ENCODE results near the gene CCDC93.

Gene CCDC93, protein sequence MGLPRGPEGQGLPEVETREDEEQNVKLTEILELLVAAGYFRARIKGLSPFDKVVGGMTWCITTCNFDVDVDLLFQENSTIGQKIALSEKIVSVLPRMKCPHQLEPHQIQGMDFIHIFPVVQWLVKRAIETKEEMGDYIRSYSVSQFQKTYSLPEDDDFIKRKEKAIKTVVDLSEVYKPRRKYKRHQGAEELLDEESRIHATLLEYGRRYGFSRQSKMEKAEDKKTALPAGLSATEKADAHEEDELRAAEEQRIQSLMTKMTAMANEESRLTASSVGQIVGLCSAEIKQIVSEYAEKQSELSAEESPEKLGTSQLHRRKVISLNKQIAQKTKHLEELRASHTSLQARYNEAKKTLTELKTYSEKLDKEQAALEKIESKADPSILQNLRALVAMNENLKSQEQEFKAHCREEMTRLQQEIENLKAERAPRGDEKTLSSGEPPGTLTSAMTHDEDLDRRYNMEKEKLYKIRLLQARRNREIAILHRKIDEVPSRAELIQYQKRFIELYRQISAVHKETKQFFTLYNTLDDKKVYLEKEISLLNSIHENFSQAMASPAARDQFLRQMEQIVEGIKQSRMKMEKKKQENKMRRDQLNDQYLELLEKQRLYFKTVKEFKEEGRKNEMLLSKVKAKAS

DNA sequence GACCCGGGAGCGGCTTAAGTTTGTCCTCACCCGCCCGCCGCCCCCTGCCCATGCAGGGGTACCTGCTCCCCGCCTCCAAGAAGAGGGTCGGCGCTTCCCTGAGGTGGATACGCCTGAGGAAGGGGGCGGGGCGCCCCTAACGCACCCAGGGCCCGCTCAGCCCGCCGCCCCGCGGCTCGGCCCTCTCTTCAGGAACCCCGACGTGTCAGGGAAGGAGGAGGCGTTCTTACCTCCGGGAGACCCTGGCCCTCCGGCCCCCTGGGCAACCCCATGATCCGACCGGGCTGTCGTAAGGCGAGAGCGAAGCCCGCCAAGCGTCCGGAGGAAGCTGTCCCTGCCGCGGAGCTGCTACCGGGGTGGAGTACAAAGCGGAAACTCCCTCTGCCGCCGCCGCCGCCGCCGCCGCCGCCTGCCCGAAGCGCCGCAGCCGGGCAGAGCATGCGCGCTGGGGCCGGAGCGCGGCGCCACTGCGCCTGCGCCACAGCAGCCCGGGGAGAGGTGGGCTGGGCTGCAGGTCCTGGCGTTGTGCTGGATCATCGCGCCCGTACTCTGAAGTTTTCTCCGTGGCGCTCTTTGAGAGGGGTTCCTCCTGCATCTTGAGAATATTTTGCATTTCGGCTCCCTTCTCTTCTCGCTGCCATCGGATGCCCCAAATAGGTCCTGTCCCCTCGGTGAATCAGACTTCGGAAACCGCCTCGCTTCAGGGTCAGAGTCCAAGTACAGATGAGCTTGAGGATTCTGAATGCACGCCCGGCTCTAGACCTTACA, at the start of gene CCDC93:
CCDC93 (minus strand) TSS at position 347 of the 768 bp plus-strand sequence; CDS start at position 272, 75 bp downstream.
- DNase-seq (ENCODE audit: extremely low read depth in 1 of 2, low read depth in 1 of 2): peak; percentile 53 to 79

DNA sequence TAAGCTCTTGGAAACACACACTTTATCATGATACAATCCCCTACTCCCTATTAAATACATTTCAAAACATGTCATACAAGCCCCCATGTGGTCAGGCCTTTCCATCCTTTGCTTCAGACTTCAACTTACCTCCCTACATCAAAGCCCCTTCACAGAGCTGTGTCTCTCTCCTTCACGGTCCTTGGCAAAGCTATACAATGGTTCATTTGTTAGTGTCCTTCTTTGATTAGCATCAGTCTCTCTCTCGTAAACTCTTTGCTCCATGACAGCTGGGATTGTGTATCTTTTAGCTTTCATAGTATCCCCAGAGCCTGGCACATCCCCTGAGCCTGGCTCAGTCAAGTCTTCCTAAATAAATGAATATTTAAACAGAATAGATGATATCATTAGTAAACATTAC, 48.8 kb upstream of the CCDC93 start:
- no peak for DNase-seq (ENCODE audit: extremely low read depth in 1 of 2, low read depth in 1 of 2)

DNA sequence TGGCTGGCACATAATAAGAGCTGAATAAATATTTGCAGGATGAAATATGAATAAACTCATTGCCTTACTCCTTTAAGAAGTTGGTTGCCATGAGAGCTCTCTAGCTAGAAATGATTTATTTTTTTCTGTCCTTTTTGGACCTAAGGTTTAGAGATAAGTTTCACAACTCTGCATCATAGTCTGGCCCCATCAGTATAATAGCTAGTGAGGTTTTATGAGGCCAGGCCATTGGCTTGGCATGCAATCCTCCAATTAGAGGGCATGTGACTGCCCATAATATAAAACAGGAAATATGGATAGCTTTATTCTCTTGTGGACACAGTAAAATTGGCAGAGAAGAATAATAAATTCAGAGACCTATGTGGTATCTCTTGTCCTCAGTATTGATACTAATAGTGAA, 48.2 kb upstream of the CCDC93 start:
- no peak for DNase-seq (ENCODE audit: extremely low read depth in 1 of 2, low read depth in 1 of 2)

DNA sequence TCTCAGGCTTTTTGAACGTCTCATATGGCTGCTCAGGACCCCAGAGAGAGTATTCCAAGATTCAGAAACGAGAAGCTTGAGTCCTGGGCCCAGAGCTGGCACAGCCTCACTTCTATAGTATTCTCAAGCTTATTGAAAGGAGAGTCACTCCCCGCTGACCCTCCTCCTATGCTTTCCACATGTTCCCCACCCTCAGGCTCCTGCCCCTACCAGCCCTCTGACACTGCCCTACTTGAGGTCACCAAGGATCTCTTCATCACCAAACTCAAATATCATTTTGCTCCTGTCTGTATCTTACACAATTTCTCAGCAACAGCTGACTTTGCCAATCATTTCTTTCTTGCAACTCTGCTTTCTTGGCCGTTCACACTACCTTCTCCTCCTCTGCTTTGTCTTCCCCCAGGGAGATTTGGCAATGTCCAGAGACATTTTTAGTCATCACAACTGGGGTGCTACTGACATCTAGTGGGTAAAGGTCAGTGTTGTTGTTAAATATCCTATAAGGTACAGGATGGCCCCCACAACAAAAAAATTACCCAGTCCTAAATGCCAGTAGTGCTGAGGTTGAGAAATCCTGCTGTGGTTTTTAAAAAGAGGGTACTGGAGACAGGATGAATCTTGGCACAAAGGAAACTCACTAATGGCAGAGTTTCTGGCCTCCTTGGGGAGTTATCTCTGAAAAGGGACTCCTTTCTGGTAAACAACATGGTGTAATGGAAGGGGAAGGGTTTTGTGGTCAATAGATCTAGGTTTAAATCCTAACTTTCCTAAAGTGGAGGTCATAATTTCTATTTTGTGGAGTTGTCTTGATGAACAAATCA, 47.5 kb upstream of the CCDC93 start:
- DNase-seq (ENCODE audit: extremely low read depth in 1 of 2, low read depth in 1 of 2): no peak

DNA sequence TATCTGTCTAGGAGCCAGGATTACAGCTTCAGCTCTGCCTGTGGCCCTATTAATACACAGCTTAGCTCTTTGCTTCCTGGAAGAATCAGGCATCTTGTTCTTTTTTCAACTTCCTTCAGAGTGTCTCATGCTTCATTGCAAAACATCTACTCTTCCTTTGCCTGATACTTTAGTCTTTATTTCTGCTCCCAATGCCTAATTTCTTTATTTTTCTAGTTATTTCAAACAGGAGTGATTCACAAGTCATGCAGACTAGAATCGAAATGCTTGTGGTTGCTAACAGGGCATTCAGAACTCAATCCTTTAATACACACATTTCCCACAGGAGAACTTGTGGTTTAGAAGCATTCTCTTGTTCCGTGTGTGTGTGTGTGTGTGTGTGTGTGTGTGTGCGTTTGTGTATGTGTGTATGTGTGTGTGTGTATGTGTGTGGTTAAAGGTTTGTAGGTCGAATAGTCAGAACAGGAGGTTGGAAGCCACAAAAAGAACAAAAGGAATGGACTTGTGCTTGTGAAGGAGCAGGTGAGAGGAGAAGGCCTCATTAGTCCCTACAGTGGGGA, 46.1 kb upstream of the CCDC93 start:
- no peak for DNase-seq (ENCODE audit: extremely low read depth in 1 of 2, low read depth in 1 of 2)

DNA sequence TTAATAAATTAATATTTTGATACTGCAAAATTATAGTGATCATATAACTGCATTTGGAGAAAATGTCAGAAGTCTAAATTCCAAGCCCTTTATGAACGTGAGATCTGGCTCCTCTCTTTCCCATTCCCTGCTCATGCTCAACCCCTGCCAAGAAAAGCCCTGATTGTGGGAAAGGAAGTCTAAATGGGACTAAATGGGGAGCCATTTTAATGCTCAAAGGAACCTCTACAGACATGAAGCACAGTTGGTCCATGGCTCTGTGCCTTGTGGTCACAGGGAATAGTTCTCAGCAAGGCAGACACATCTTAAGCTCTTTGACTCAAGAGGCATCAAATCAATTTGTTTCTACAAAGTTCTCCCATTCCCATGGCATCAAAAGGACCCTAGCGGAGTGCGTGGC, 45.1 kb upstream of the CCDC93 start:
- no peak for DNase-seq (ENCODE audit: extremely low read depth in 1 of 2, low read depth in 1 of 2)

DNA sequence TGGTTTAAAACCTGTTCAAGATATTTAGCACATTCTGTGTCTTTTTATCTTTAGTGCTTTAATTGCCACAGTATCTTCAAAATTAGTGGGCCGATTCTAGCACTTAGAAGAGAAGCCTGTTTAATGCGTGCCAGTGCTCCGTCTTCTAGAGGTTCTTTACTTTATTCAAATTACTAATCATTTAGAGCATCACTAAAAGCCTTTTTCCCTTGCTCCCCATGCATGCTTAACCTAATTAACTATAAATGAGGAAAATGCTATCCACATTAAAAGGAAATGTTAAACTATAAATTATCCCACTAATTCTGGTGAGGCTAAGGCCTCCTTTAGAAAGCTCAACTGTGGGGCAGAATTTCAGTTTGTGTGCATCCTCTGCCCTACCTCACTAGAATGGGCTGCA, 42.9 kb upstream of the CCDC93 start:
- DNase-seq (ENCODE audit: extremely low read depth in 1 of 2, low read depth in 1 of 2): no peak

DNA sequence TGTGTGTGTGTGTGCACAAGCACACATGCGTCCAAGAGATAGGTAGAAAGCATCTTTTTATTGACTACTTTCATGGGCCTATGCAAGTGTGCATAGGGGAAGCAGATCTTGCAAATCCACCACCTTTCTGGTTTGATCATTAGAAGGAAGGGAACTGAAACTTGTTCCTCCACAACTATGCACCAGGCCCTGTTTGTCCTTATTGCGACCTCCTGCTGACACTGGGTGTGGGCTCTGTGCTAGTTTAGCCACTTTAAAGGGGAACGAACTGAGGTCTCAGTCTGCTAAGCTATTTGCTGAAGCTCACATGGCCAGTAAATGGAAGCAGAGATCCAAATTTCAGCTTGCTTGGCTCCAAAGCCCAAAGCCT, 42.3 kb upstream of the CCDC93 start:
- no peak for DNase-seq (ENCODE audit: extremely low read depth in 1 of 2, low read depth in 1 of 2)

DNA sequence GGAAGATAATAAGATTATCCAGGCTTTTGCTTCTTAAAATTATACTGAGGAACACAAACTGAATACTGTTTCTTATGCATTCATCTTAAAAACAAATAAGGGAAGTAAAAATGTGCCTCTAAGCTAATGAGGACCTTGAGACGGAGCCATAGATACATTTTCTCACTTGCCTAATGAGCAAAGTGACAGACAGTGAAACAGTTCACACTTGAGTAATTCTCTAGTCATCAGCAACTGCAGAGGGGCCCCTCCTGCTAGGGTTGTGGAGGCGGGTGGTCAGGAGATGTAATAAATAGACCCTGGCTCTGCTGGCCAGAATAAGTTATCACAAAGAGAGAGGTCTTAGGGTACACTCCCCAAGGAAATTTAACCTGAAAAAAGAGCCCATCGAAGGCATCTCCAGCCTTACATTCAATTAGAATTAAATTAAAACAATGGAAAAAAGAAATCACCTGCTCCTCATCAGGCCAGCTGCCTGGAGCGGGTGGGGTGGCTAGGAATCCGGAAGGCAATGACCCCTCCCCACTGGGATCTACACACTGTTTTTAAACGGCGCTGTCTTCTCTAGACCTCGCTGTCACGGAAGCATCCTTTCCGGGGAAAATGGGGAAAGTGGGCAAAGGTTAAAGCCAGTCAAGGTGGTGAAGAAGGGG, 41.8 kb upstream of the CCDC93 start:
- no peak for DNase-seq (ENCODE audit: extremely low read depth in 1 of 2, low read depth in 1 of 2)

DNA sequence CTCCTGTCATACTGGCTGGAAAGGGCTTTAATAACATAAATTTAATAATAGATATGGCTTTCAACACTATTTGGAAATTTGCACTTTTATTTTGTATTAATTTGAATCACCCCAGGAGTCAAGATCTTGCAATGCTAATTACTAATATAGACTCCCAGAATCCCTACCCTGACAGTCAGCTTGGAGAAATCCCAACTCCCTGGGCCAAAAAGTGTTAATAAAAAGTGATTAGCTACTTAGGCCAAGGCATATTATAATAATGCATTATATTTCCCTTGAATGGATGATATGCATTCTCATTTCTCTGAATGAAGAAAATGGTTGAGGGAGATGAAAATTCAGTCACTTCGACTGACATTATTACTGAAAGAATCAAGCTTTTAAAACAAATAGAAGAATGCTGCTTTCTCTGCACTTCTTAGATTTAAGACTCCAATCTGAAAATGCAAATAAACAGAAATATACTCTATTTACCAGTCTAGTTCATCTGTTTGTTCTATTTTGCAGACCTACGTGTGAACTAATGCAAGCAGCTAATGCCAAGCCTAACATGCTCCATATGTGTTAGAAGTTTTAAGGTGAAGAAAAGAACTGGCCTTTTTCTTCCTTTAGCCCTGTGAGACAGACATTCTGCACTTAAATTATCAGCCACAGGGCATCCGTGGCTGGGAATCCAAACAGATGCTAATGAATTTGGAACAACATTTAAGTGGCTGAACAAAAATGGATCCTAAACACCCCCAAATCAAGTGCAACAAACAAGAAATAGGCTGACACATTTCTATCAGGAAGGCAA, 40.5 kb upstream of the CCDC93 start:
- DNase-seq (ENCODE audit: extremely low read depth in 1 of 2, low read depth in 1 of 2): no peak

DNA sequence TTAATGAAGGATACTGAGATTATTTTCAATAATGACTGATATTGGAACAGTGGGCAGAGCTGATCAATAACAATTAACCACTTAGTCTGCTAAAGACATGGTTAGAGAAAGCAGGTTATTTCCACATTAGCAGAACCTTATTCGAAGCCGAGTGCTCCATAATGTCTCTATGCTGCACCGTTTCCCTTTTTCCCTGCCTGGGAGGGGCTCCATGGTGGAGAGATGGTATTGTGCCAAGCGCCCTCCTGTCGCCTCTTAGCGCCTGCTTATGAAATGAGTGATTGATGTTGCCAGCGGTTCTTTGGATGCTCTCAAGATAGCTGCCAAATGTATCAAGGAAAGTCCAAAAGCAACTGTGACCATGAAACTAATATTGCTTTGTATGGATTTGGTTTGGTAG, 39.8 kb upstream of the CCDC93 start:
- DNase-seq (ENCODE audit: extremely low read depth in 1 of 2, low read depth in 1 of 2): no peak

DNA sequence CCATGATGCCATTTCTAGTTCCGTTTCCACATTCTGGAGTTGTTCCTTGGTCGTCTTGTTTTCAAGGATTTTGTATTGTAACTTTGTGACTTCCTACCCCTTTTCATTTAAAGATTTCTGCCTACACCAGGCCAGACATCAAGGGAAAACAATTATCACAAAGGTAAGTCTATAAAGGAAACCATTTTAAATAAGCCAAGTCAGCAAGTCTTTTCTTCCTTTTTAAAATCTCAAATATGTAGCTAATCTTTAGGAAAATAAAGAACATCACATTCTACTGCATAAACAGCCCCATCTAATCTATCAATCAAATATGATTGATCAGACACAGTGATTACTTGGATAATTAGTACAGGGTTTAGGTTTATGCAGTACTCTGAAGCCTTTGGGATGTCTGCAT, 38.6 kb upstream of the CCDC93 start:
- DNase-seq (ENCODE audit: extremely low read depth in 1 of 2, low read depth in 1 of 2): no peak

DNA sequence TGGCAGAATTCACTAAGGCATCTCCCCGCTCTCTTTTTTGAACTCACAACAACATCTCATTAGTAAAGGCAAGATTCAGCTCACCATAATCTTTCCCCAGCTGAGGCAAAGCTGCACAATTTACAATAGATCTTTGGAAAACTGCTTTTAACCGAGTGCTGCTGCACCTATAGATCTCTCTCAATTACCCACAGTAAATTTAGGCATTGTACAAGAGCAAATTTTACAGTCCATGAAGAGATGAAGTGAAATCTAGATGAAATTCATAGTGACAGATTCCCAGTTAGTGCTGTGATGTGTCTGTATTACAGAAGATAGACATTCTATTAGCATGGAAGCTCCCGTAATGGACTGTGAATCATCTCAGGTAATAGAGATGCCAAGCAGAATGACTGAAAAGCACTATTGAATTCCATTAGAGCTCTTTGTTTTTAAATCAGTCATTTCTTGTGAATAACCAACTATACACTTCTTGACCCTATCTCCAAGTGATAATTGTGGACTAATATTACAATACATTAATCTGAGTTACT, 38.0 kb upstream of the CCDC93 start:
- DNase-seq (ENCODE audit: extremely low read depth in 1 of 2, low read depth in 1 of 2): no peak

DNA sequence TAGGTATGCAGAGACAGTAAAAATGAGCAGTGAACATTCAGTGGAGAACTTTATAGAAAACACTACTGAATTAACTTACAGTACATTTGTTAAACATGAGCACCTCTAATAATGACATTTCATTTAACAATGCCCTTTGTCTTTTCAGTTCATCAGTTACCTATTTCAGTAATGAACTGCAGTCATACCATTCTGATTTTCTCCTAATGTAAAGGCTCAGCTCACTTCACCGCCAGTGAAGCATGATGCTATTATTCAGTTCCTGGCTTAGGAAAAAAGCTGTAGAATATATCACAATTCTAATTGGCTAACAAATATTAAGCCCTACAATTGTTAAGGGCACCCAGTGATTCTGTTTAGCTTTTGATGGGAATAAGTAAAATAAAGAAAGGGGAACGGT, 37.1 kb upstream of the CCDC93 start:
- DNase-seq (ENCODE audit: extremely low read depth in 1 of 2, low read depth in 1 of 2): no peak

DNA sequence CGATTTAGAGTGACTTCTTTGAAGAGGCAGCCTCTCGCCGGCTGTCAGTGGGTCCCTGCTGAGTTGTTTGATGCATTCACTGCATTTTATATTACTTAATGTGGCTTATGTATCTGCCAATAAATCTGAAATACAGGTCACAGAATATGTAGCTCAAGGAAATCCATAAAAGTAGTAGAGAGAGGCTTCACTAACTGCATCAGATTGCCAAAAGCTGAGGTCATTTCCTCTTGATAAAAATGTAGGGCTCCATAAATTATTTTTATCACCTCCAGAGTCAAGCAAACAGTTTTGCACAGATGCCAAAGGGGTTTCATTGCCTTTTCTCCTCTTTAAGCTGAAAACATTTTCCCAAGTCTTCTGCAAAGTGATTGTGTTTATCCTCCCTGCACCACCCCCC, 36.5 kb upstream of the CCDC93 start:
- DNase-seq (ENCODE audit: extremely low read depth in 1 of 2, low read depth in 1 of 2): no peak

DNA sequence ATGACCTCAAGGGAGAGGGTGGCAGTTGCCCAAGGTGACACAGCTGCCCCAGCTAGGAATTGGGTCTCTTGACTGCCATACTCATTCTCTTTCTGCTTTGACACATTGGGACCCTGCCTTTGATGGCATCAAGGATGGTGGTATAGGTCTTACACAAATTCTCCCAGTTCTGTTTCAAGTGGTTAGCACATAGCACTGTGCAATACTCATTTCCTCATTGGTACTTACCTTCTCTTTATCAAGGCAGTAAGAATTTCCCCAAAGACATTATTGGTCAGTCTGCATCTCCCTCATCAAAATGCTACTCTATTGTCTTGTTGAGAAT, 35.9 kb upstream of the CCDC93 start:
- no peak for DNase-seq (ENCODE audit: extremely low read depth in 1 of 2, low read depth in 1 of 2)

DNA sequence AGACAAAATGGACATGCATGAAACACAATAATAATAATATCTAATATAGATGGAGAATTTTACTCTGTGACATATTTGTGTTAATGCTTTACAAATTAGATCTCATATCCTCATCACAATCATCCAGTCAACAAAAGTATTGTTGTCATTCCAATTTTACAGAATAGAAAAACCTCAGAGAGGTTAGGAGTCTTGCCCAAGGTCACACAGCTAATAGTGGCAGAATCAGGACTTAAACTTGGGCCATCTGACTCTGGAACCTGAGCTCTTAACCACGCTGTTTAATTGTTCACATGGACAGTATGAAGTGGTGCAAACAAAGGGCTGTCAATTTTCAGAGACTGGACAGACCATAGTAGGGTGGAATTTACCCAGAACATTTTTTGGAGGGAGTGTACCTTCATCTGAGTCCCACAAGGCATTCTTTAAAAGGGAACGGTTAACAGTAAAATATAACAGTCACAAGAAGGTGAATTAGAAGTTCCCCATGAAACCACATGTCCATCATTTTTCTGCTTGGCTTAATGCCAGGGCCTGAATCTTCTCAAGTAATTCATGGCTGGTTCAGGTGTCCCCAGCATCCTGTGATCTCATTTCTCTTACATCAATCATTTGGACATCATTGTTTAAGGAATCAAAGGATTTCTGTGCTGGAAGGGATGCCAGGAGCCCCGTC, 35.4 kb upstream of the CCDC93 start:
- DNase-seq (ENCODE audit: extremely low read depth in 1 of 2, low read depth in 1 of 2): no peak

DNA sequence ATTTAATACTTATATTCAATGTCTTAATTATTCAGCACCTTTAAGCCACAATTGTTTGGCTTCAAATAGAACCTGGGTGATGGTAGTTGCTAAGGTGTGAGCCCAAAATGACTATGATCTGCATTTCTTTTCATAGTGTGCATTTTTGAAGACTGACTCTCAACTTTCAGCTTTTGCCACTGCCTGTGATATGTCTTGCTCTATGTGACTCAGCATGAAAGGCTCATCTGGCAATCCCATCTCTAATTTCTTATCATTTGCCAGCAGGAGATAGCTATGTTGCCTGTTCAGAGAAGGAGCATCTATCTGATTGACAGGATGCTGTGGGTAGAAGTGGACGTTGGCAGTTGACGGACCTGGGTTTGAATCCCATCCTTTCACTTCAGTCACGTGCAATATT, 34.5 kb upstream of the CCDC93 start:
- DNase-seq (ENCODE audit: extremely low read depth in 1 of 2, low read depth in 1 of 2): no peak

DNA sequence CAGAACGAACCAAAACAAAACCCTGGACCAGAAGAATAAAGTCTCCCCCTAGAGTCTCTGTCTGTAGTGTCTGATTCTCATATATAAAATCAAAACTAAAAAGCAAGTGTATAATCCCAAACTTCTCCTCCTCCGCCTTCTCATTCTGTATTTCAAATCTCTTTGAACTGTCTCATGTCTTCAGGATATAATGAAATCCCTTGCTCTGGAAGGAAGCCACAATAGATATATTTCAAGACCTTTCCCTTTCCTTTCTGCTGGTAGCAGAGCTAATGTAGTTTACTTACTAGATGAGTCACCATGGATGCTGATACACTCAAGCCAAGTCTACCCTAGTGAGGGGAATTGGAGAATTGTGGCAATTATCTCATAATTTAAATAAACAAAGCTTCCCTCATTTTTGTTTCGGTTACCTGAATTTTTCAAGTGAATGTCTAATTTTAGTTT, 33.5 kb upstream of the CCDC93 start:
- DNase-seq (ENCODE audit: extremely low read depth in 1 of 2, low read depth in 1 of 2): no peak
